ENCODE data around the gene PRX. TPM values are rescaled to one million over a fixed set of nuclear protein-coding genes. Genes with fewer than 3 reads are reported as not detected.
A peak's percentile ranks its signal among the peaks of the same experiment; 100 is the strongest.

Gene PRX
- total and polyA plus RNA-seq, 2 of the 13 experiments (the other 11 are each of a cell fraction or from before 2014, with no cell fraction given): 0.66 TPM

- TF ChIP-seq, protein P1, sequence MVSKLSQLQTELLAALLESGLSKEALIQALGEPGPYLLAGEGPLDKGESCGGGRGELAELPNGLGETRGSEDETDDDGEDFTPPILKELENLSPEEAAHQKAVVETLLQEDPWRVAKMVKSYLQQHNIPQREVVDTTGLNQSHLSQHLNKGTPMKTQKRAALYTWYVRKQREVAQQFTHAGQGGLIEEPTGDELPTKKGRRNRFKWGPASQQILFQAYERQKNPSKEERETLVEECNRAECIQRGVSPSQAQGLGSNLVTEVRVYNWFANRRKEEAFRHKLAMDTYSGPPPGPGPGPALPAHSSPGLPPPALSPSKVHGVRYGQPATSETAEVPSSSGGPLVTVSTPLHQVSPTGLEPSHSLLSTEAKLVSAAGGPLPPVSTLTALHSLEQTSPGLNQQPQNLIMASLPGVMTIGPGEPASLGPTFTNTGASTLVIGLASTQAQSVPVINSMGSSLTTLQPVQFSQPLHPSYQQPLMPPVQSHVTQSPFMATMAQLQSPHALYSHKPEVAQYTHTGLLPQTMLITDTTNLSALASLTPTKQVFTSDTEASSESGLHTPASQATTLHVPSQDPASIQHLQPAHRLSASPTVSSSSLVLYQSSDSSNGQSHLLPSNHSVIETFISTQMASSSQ (IDR thresholded peaks at IDR 0.05; ENCODE audit: low read depth): no peak
- TF ChIP-seq, protein P1 (CRISPR knock-in tag; IDR thresholded peaks at IDR 0.05; ENCODE audit: borderline replicate concordance): 0 out of 2 replicates have a peak, but pooled peaks have one; percentile 16
- TF ChIP-seq RBFOX2 (IDR thresholded peaks at IDR 0.05; ENCODE audit: low read depth, low read length) (peak; percentile 89), ZBTB33 (CRISPR knock-in tag; IDR thresholded peaks at IDR 0.05) (no peak; the same call in 1 of the 2 replicates), ZNF253 (CRISPR knock-in tag; IDR thresholded peaks at IDR 0.05; ENCODE audit: borderline replicate concordance) (no peak), MNT (IDR thresholded peaks at IDR 0.05) (0 out of 2 replicates have a peak, but pooled peaks have one; percentile 27), GTF3A (CRISPR knock-in tag; conservative IDR thresholded peaks at IDR 0.05) (0 out of 2 replicates have a peak, but pooled peaks have one; percentile 59), RXRA (CRISPR knock-in tag; IDR thresholded peaks at IDR 0.05) (peak; percentile 63), ZNF143 (CRISPR knock-in tag; IDR thresholded peaks at IDR 0.05) (peak; percentile 34; the same call in 1 of the 2 replicates), NR0B2 (CRISPR knock-in tag; IDR thresholded peaks at IDR 0.05) (peak; percentile 71; the same call in 1 of the 2 replicates), SP1 (IDR thresholded peaks at IDR 0.05) (no peak), SP1 (CRISPR knock-in tag; IDR thresholded peaks at IDR 0.05) (peak; percentile 86), HOXA3 (CRISPR knock-in tag; IDR thresholded peaks at IDR 0.05) (peak; percentile 53), CCAR2 (optimal IDR thresholded peaks at IDR 0.05; ENCODE audit: low read depth, low read length) (no peak)
- TF ChIP-seq, protein P2, sequence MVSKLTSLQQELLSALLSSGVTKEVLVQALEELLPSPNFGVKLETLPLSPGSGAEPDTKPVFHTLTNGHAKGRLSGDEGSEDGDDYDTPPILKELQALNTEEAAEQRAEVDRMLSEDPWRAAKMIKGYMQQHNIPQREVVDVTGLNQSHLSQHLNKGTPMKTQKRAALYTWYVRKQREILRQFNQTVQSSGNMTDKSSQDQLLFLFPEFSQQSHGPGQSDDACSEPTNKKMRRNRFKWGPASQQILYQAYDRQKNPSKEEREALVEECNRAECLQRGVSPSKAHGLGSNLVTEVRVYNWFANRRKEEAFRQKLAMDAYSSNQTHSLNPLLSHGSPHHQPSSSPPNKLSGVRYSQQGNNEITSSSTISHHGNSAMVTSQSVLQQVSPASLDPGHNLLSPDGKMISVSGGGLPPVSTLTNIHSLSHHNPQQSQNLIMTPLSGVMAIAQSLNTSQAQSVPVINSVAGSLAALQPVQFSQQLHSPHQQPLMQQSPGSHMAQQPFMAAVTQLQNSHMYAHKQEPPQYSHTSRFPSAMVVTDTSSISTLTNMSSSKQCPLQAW (CRISPR knock-in tag; IDR thresholded peaks at IDR 0.05): 0 out of 2 replicates have a peak, but pooled peaks have one; percentile 22
- TF ChIP-seq, protein P3, sequence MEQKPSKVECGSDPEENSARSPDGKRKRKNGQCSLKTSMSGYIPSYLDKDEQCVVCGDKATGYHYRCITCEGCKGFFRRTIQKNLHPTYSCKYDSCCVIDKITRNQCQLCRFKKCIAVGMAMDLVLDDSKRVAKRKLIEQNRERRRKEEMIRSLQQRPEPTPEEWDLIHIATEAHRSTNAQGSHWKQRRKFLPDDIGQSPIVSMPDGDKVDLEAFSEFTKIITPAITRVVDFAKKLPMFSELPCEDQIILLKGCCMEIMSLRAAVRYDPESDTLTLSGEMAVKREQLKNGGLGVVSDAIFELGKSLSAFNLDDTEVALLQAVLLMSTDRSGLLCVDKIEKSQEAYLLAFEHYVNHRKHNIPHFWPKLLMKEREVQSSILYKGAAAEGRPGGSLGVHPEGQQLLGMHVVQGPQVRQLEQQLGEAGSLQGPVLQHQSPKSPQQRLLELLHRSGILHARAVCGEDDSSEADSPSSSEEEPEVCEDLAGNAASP (CRISPR knock-in tag; IDR thresholded peaks at IDR 0.05; ENCODE audit: borderline replicate concordance): peak; percentile 34; the same call in 1 of the 2 replicates
Observed at GRCh38 chr19:40444000-40444824, 31.0 kb upstream of the PRX start, which contains the start of gene SERTAD3 (continued).

Measured in HepG2 (cell line).